Fibroblast of lung (primary cell): ENCODE results near the gene EFCAB12. TPM values are rescaled to one million over a fixed set of nuclear protein-coding genes. Genes with fewer than 3 reads are reported as not detected.
"Not testable (repeated sequence)": the region's sequence is repeated elsewhere in the genome, so short reads cannot be mapped to it uniquely, and the experiment has no call there.

Experiments
- DNase-seq, 2 donors: peaks; one replicate each; pipeline versions ENCODE4 v3.0.0 to v3.0.0-alpha.2; 2010; ENCODE audit warnings: low read depth in 2 of 2
- H2AFZ ChIP-seq: 2 replicates; pipeline ENCODE4 v1.5.1; 2012; ENCODE audit warnings: low read length, control low read depth, inconsistent platforms
- H3K27ac ChIP-seq: 2 replicates; pipeline ENCODE4 v1.5.1; 2011; ENCODE audit warnings: low read length, control low read depth; ENCODE audit not compliant: insufficient read depth
- H3K27me3 ChIP-seq: 2 replicates; pipeline ENCODE4 v1.5.1; 2011; ENCODE audit warnings: mild to moderate bottlenecking, low read length; ENCODE audit not compliant: control insufficient read depth, insufficient read depth
- H3K36me3 ChIP-seq: 2 replicates; pipeline ENCODE4 v1.5.1; 2011; ENCODE audit warnings: low read length; ENCODE audit not compliant: control insufficient read depth, insufficient read depth
- H3K4me1 ChIP-seq: 2 replicates; pipeline ENCODE4 v1.5.1; 2011; ENCODE audit warnings: low read length; ENCODE audit not compliant: control insufficient read depth, insufficient read depth; ENCODE audit errors: extremely low read depth
- H3K4me2 ChIP-seq: 2 replicates; pipeline ENCODE4 v1.5.1; 2011; ENCODE audit warnings: low read length, control low read depth; ENCODE audit not compliant: insufficient read depth; ENCODE audit errors: extremely low read depth
- H3K4me3 ChIP-seq, 4 experiments: fragments of 200-600 bp in 1 of 4; sonication (generic) in 1 of 4; replicated peaks in 1 of 4; 2 replicates each; pipeline ENCODE4 v1.5.1; 2011 to 2016; ENCODE audit warnings: low read length in 4 of 4, low read depth in 3 of 4, mild to moderate bottlenecking in 3 of 4, control low read depth in 2 of 4, inconsistent platforms in 1 of 4, mixed read lengths in 1 of 4; ENCODE audit not compliant: insufficient read depth in 1 of 4; ENCODE audit errors: control extremely low read depth in 1 of 4
- H3K79me2 ChIP-seq: 2 replicates; pipeline ENCODE4 v1.5.1; 2012; ENCODE audit warnings: mild to moderate bottlenecking, low read length, inconsistent platforms; ENCODE audit not compliant: control insufficient read depth, insufficient read depth
- H3K9ac ChIP-seq: 2 replicates; pipeline ENCODE4 v1.5.1; 2011; ENCODE audit warnings: mild to moderate bottlenecking, low read length, control low read depth; ENCODE audit not compliant: insufficient read depth
- H3K9me3 ChIP-seq: 2 replicates; pipeline ENCODE4 v1.5.1; 2012; ENCODE audit warnings: low read depth, low read length; ENCODE audit not compliant: control insufficient read depth, insufficient read depth
- H4K20me1 ChIP-seq: 2 replicates; pipeline ENCODE4 v1.5.1; 2011; ENCODE audit warnings: low read length; ENCODE audit not compliant: control insufficient read depth, insufficient read depth; ENCODE audit errors: extremely low read depth
- CTCF ChIP-seq, 2 donors: IDR thresholded peaks in 1 of 2; conservative IDR thresholded peaks in 1 of 2; 1 replicate in 1 of 2; 2 replicates in 1 of 2; pipeline ENCODE4 v1.5.1; 2011 to 2012; ENCODE audit warnings: low read length in 2 of 2, control low read depth in 1 of 2, inconsistent platforms in 1 of 2, low read depth in 1 of 2, mild to moderate bottlenecking in 1 of 2
- EZH2 ChIP-seq: IDR thresholded peaks from 2 replicates; pipeline ENCODE4 v1.5.1; 2012; ENCODE audit warnings: low read length, control low read depth, mild to moderate bottlenecking; ENCODE audit errors: missing control alignments
- polyA plus RNA-seq, 2 donors: library from polyadenylated mRNA; depleted of rRNA in 1 of 2; stranded (reverse) in 1 of 2; unstranded in 1 of 2; fragments of >200 nt; gene quantifications; 2 replicates each; pipeline ENCODE4 v1.2.1, GENCODE V29; 2011 to 2012; ENCODE audit warnings: missing spikeins in 1 of 2
- total RNA-seq: library from RNA; depleted of rRNA; stranded (reverse); fragments of >200 nt; gene quantifications from 2 replicates; pipeline ENCODE4 v1.2.1, GENCODE V29; 2014

EFCAB12 gene
- total and polyA plus RNA-seq, 2 donors (not counting 1 experiment from before 2014, with no cell fraction given), result 0.17 TPM; not detected in 1

DNA sequence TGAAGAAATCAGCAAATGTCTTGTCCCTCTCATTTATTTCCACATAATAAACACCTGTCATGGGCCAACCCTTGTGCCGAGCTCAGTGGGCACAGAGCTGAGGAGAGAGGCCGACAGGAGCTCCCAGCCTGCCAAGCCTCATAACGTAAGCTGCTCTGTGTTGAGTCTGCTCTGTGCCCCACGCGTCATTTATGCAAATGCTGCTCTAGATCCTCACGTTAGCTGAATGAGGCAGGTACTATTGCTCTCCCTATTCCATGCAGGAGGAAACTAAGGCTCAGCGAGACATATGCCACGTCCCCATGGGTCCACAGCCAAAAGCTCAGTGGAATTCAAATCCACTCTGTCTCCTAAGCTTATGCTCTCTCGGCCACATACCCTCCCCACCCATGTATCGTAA, 41.5 kb downstream of the EFCAB12 start:
- H3K9me3 ChIP-seq, result no peaks in the 10 kb centered on the region
- no peaks in the 10 kb centered on the region for H4K20me1 ChIP-seq
- H3K79me2 ChIP-seq, result no peaks in the 10 kb centered on the region
- H3K27me3 ChIP-seq, result no peaks in the 10 kb centered on the region
- DNase-seq, result no peak
- no peak overlapping the region for H3K4me3 ChIP-seq
- peaks cover 23% of the 10 kb centered on the region for H3K4me1 ChIP-seq
- no peak overlapping the region for H2AFZ ChIP-seq
- H3K36me3 ChIP-seq, result peaks cover 12% of the 10 kb centered on the region
- H3K4me2 ChIP-seq, result no peak overlapping the region
- no peak overlapping the region for H3K9ac ChIP-seq
- no peak overlapping the region for H3K27ac ChIP-seq
- TF ChIP-seq CTCF (conservative IDR thresholded peaks at IDR 0.05 in 1 of 2, IDR thresholded peaks at IDR 0.05 in 1 of 2; ENCODE audit: low read depth in 1 of 2, low read length in 2 of 2) (no peak), EZH2 (no peak)

DNA sequence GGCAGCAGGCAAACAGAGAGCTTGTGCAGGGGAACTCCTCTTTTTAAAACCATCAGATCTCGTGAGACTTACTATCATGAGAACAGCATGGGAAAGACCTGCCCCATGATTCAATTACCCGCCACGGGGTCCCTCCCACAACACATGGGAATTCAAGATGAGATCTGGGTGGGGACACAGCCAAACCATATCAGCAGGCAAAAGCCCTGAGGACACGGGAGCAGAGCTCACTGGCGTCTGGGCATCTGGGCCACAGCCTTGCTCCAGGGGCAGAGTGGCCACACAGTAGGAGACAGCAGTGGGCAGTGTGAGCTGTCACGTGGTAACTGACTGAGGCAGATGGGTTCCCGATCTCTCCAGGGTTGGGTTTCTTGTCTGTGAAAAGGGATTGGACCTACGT, 42.9 kb downstream of the EFCAB12 start:
- H2AFZ ChIP-seq, H3K4me2 ChIP-seq, H3K27ac ChIP-seq, H3K27me3 ChIP-seq, H4K20me1 ChIP-seq, H3K9me3 ChIP-seq, DNase-seq, H3K79me2 ChIP-seq, H3K4me3 ChIP-seq, H3K9ac ChIP-seq: not testable (repeated sequence)
- Histone ChIP-seq H3K36me3 (peaks cover 10% of the 10 kb centered on the region), H3K4me1 (peaks cover 23% of the 10 kb centered on the region)

- Histone ChIP-seq H3K4me1 (peaks cover 21% of the 10 kb centered on the region), H3K27ac (no peak overlapping the region), H3K27me3 (no peaks in the 10 kb centered on the region), H2AFZ (no peak overlapping the region), H4K20me1 (no peaks in the 10 kb centered on the region), H3K4me3 (no peak overlapping the region), H3K9ac (no peak overlapping the region), H3K79me2 (no peaks in the 10 kb centered on the region), H3K36me3 (peaks cover 9% of the 10 kb centered on the region), H3K4me2 (no peak overlapping the region), H3K9me3 (no peaks in the 10 kb centered on the region)
- TF ChIP-seq CTCF (conservative IDR thresholded peaks at IDR 0.05 in 1 of 2, IDR thresholded peaks at IDR 0.05 in 1 of 2; ENCODE audit: low read depth in 1 of 2, low read length in 2 of 2) (no peak), EZH2 (no peak)
- no peak for DNase-seq
Observed at GRCh38 chr3:129384594-129385323, 43.7 kb downstream of the EFCAB12 start.

DNA sequence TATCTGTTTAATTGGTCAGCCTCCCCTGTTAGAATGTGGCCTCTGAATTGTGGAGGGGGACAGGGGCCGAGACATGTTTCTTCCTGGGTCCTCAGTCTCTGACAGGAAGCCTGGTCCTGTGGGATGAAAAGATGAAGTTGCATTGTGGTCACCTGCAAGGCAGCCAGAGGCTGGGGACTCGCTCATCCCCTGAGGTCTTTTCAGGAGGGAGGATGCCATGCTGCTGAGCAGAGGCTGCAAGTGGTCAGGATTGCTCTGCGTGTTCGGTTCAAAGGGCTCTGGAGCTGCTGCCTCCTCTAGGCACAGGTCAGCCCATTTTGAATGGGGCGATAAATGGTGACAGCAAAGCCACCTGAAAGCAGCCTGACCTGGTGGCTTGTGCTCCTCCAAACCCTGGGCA, 44.3 kb downstream of the EFCAB12 start:
- peaks cover 15% of the 10 kb centered on the region for H3K4me1 ChIP-seq
- H3K9me3 ChIP-seq, H3K9ac ChIP-seq, DNase-seq, H4K20me1 ChIP-seq, H3K4me3 ChIP-seq, H3K4me2 ChIP-seq, H3K79me2 ChIP-seq, H2AFZ ChIP-seq, H3K27me3 ChIP-seq, H3K36me3 ChIP-seq, H3K27ac ChIP-seq: not testable (repeated sequence)
